HepG2 (cell line): ENCODE data around the gene SLC2A8. TPM values are rescaled to one million over a fixed set of nuclear protein-coding genes. Genes with fewer than 3 reads are reported as not detected.

Source experiments
- AKAP8 ChIP-seq: sonication (generic); formaldehyde crosslinking; IDR thresholded peaks from 2 replicates; pipeline ENCODE4 v1.5.1; 2020; ENCODE audit warnings: mild to moderate bottlenecking, missing genetic modification reagents
- BORCS8-MEF2B ChIP-seq: sonication (generic); formaldehyde crosslinking; IDR thresholded peaks from 2 replicates; pipeline ENCODE4 v1.8.0; 2022; ENCODE audit warnings: mild to moderate bottlenecking, missing genetic modification reagents
- DNMT3B ChIP-seq: conservative IDR thresholded peaks from 2 replicates; pipeline ENCODE4 v1.6.1; 2016; ENCODE audit warnings: missing biosample characterization, control low read depth
- HNF1A ChIP-seq, 2 experiments: sonication (generic) in 1 of 2; formaldehyde crosslinking in 1 of 2; IDR thresholded peaks; 2 replicates each; pipeline versions ENCODE4 v1.4.0 to v1.6.1; 2016 to 2020; ENCODE audit warnings: borderline replicate concordance in 1 of 2, low read depth in 1 of 2, mild to moderate bottlenecking in 1 of 2, missing genetic modification reagents in 1 of 2
- KDM6A ChIP-seq: IDR thresholded peaks from 2 replicates; pipeline ENCODE4 v1.6.1; 2016; ENCODE audit warnings: low read depth
- KIAA2018 ChIP-seq: sonication (generic); formaldehyde crosslinking; IDR thresholded peaks from 2 replicates; pipeline ENCODE4 v1.5.0; 2020; ENCODE audit warnings: mild to moderate bottlenecking, missing genetic modification reagents, borderline replicate concordance
- NKX3-1 ChIP-seq: sonication (generic); formaldehyde crosslinking; IDR thresholded peaks from 2 replicates; pipeline ENCODE4 v1.5.0; 2020; ENCODE audit warnings: missing genetic modification reagents
- PAF1 ChIP-seq: IDR thresholded peaks from 2 replicates; pipeline ENCODE4 v1.6.1; 2016; ENCODE audit warnings: missing genetic modification reagents, missing compliant biosample characterization
- RFX5 ChIP-seq: IDR thresholded peaks from 2 replicates; pipeline ENCODE4 v1.6.1; 2011; ENCODE audit warnings: low read depth, low read length, improper control_type of control experiment
- SMAD9 ChIP-seq: sonication (generic); formaldehyde crosslinking; IDR thresholded peaks from 2 replicates; pipeline ENCODE4 v1.5.1; 2020; ENCODE audit warnings: mild to moderate bottlenecking, missing genetic modification reagents
- SOX13 ChIP-seq, 3 experiments: fragments of 450-650 bp in 1 of 3; sonication (generic) in 1 of 3; formaldehyde crosslinking in 1 of 3; IDR thresholded peaks in 2 of 3; conservative IDR thresholded peaks in 1 of 3; 2 replicates each; pipeline versions ENCODE4 v1.5.0 to v1.6.1; 2016 to 2020; ENCODE audit warnings: antibody characterized with exemption in 1 of 3, mild to moderate bottlenecking in 1 of 3, missing compliant biosample characterization in 1 of 3, missing genetic modification reagents in 1 of 3, moderate library complexity in 1 of 3
- ZBTB1 ChIP-seq: sonication (generic); formaldehyde crosslinking; IDR thresholded peaks from 2 replicates; pipeline ENCODE4 v1.4.0; 2020; ENCODE audit warnings: missing genetic modification reagents, borderline replicate concordance
- ZNF234 ChIP-seq: sonication (generic); formaldehyde crosslinking; conservative IDR thresholded peaks from 2 replicates; pipeline ENCODE4 v1.5.1; 2020; ENCODE audit warnings: mild to moderate bottlenecking, missing genetic modification reagents
- ZNF256 ChIP-seq: sonication (generic); formaldehyde crosslinking; conservative IDR thresholded peaks from 2 replicates; pipeline ENCODE4 v1.4.0; 2020; ENCODE audit warnings: missing genetic modification reagents
- ZNF446 ChIP-seq: sonication (generic); formaldehyde crosslinking; IDR thresholded peaks from 2 replicates; pipeline ENCODE4 v1.5.0; 2020; ENCODE audit warnings: mild to moderate bottlenecking, missing genetic modification reagents
- ZNF562 ChIP-seq: sonication (generic); formaldehyde crosslinking; IDR thresholded peaks from 2 replicates; pipeline ENCODE4 v1.8.0; 2022; ENCODE audit warnings: missing genetic modification reagents, borderline replicate concordance
- ZNF607 ChIP-seq: sonication (generic); formaldehyde crosslinking; IDR thresholded peaks from 2 replicates; pipeline ENCODE4 v1.5.1; 2020; ENCODE audit warnings: missing genetic modification reagents, mild to moderate bottlenecking, borderline replicate concordance
- polyA plus RNA-seq, 8 experiments: library from polyadenylated mRNA; depleted of rRNA in 3 of 8; stranded (reverse) in 7 of 8; unstranded in 1 of 8; fragments of >200 nt; fragmentation: Illumina TruSeq in 4 of 8; extraction: Trizol in 4 of 8; gene quantifications; 2 replicates each; pipeline versions ENCODE4 v1.2.1 to v1.2.3, GENCODE V29; 2011 to 2016; ENCODE audit warnings: low read depth in 4 of 8, missing spikeins in 1 of 8, mixed read lengths in 1 of 8; ENCODE audit not compliant: insufficient read depth in 1 of 8
- total RNA-seq, 5 experiments: library from RNA; depleted of rRNA; stranded (reverse); fragments of >200 nt; fragmentation: Illumina TruSeq; extraction: Trizol; gene quantifications; 2 replicates each; pipeline ENCODE4 v1.2.3, GENCODE V29; 2016; ENCODE audit warnings: low read depth in 1 of 5

Gene SLC2A8
- total and polyA plus RNA-seq, 2 of the 13 experiments (the other 11 are each of a cell fraction or from before 2014, with no cell fraction given), result 22.6 to 48.6 TPM

DNA sequence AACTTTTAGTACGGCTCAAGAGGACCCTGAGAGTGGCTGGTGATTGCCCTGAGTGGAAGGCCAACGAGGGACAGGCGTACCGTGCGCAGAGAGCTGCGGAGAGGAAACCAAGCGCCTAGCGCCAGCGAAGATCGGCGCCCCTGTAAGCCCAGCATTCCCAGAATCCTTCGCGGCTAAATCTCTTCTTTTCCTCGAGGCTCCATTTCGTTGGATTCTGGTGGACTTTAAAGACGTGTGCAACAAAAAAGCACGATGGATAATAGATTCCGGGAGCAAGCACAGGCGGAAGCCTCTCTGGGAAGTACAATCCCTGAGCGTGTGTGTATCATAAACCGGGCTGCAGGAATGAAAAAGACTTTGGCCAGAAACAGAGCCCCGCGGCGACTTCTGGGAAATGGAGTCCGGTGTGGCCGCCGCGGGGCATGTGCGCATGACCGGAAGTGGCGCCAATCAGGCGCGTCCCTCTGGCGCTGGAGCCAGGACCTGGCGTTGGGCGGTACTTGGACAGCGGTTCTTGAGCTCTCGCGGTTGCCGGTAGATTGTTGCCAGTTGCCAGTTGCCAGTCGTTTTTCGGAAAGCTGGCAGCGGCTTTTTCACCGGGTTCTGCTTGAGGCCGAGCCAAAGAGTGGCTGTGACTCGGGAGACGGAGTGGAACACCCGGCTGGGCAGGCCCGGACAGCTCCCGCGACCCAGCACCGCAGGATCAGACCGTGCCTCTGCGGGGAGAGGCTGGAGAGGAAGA, 27.1 kb downstream of the SLC2A8 start, which contains the start of gene ZNF79 (continued):
- TF ChIP-seq AKAP8 (CRISPR knock-in tag) (no peak), NKX3-1 (CRISPR knock-in tag) (no peak; the same call in 1 of the 2 replicates), ZNF256 (no peak; the same call in 1 of the 2 replicates), KDM6A (CRISPR knock-in tag) (no peak), HNF1A (IDR thresholded peaks at IDR 0.05; ENCODE audit: low read depth) (no peak), HNF1A (CRISPR knock-in tag; IDR thresholded peaks at IDR 0.05; ENCODE audit: borderline replicate concordance) (no peak), ZNF446 (CRISPR knock-in tag) (no peak), RFX5 (no peak), DNMT3B (CRISPR knock-in tag) (no peak; the same call in 1 of the 2 replicates), SOX13 (IDR thresholded peaks at IDR 0.05) (no peak), SOX13 (CRISPR knock-in tag; conservative IDR thresholded peaks at IDR 0.05 in 1 of 2, IDR thresholded peaks at IDR 0.05 in 1 of 2) (no peak), ZBTB1 (CRISPR knock-in tag) (no peak), BORCS8-MEF2B (CRISPR knock-in tag) (no peak), ZNF607 (CRISPR knock-in tag) (peak; percentile 82; the same call in 1 of the 2 replicates), SMAD9 (CRISPR knock-in tag) (no peak), KIAA2018 (CRISPR knock-in tag) (no peak), ZNF562 (CRISPR knock-in tag) (no peak), ZNF234 (0 out of 2 replicates have a peak, but pooled peaks have one; percentile 33), PAF1 (CRISPR knock-in tag) (no peak)
